KG1 (cell line): Measurements from ENCODE around the gene PHTF2.
"Not testable (repeated sequence)": the region's sequence is repeated elsewhere in the genome, so short reads cannot be mapped to it uniquely, and the experiment has no call there.

Experiments used
- DNase-seq: peaks from one replicate; lab custom pipeline; 2025; lab: John Stamatoyannopoulos, UW

PHTF2 gene

DNA sequence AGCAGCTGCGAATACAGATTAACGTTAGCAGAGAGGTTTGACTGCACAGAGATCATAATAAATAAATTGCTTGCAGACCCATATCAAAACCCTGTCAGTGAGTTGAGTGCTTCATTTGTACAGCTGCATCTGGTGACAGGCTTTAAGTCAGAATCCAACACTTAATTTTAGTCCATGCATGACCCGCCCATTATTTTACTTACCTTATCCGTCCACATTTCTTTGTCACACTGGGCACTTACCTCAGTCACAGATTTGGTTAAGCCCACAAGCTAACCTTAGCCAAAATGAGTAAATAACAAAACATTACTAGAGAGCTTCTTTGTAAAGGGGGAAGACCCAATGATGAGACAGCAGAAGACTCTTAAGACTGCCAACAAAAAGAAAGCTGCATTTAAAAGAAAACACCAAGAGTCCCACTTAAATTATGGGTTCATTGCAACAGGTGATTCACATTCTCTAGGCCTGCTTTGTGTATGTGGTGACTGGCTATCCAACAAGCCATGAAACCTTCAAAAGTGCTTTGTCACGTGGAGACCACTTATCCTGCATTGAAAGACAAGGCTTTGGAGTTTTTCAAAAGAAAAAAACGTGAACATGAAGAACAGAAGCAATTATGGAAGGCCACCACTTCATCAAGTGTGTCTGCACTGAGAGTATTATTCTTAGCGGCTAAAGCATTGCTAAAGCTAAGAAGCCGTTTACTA, 32.2 kb downstream of the PHTF2 start:
- DNase-seq = no peak

DNA sequence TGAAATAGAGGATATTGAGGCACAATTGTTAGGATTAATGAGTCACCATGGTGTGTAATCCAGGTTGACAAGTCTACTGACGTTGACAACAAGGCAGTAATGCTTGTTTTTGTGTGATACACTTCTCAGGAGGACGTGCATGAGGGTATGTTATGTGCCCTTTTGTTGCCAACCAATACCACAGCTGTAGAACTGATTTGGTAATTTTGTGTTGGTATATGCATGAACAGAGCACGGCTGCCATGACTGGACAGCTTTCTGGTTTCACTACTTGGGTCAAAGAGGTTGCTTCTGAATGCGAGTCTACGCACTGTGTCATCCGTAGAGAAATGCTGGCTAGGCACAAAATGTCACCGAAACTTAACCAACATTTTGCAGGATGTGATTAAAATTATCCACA, 32.9 kb downstream of the PHTF2 start:
- DNase-seq = no peak

DNA sequence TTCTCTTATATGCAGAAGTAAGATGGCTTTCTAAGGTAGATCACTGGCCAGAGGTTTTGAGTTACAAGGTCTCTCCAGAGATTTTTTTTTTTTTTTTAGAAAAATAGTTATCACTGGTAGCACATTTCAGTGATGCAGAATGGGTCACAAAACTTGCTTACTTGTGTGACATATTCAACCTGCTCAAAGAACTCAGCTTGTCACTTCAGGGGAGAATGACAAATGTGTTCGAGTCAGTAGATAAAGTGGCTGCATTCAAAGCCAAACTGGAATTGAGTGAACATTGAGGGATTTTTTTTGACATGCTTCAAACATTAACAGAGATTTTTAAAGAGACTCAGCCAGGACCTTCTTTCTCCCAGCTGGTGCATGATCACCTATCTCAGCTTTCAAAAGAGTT, 33.4 kb downstream of the PHTF2 start:
- no peak for DNase-seq

DNA sequence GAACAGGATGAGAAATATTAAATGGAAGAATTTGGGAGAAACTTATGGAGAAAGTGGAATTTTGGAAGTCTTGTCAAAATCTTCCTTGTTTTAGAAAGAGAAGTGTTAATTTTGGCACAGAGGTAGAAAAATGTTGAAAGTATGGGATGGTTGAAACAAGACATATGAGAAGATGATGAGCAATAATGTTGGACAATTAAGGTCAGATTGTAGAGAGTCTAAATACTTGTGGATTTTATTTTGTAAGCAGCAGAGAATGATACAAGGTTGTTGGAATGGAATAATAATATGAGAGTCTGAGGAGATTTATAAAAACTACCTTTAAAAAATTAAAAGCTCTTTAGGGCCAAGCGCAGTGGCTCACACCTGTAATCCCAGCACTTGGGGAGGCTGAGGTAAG, 34.6 kb downstream of the PHTF2 start:
- DNase-seq = no peak

DNA sequence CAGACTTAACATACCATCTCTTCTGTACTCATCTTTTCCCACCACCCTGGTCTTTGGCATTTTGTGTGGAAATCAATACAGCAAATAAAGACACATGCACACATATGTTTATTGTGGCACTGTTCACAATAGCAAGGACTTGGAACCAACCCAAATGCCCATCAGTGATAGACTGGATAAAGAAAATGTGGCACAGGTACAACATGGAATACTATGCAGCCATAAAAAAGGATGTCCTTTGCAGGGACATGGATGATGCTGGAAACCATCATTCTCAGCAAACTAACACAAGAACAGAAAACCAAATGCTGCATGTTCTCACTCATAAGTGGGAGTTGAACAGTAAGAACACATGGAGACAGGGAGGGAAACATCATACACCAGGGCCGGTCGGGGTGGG, 37.9 kb downstream of the PHTF2 start:
- not testable (repeated sequence) for DNase-seq

DNA sequence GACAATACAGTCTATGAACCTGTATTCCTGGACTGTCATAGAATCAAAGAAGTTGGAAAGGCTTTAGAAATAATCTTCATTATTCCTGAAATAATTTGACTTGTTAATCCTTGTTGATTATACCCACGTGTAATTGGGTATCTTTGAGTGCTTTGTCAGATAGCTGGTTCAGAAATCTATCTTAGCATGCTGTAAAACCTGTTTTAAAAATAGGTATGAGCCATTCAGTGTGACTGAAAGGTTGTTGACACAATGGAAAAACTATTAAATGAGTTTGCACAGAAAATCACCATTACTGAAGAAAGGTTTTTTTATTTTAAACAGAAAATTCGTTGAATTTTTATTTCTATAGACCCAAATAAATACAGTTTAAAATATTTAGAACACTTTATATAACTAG, 38.7 kb downstream of the PHTF2 start:
- DNase-seq = no peak

DNA sequence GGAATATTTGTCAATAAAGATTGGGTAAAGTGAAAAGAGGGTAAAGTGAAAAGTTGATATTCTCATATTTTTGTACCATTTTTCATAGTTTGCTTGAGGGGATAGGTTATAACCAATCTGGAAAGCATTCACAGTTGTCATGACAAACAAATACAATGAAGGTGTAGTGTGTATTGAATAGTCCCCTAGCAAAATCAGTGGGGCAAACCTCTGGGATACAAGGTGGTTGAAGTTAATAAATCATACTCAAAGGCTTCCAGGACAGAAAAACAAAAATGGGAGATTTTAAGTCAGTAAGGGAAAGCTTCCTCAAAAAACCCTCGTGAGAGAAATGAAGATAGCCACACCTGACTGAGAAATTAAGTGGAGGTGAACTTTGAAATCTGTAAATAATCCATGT, 39.4 kb downstream of the PHTF2 start:
- DNase-seq = no peak

DNA sequence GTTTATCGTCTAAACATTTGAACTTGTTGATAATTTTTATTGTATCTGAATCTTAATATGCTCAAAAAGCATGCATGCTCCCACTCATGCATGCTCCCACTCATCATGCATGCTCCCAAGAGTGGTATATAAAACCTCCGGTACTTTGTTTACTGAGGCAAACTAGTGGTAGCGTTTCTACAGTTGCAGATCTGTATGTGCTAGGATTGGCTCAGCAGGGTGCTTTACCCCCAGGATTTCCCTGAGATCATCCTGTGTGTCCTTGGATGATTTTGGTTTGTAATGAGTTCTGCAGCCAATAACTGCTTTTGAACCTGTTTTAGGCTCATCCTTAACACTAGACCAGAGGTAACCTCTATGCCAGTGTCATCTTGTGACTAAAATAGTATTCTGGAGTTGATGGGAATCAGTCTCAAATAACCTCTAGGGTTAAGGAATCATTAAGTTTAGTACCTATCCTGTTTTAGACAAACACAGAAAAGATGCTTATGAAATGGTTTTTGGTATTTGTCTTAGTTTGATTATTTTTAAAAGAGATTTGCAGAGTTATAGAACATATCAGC, 40.4 kb downstream of the PHTF2 start:
- no peak for DNase-seq

DNA sequence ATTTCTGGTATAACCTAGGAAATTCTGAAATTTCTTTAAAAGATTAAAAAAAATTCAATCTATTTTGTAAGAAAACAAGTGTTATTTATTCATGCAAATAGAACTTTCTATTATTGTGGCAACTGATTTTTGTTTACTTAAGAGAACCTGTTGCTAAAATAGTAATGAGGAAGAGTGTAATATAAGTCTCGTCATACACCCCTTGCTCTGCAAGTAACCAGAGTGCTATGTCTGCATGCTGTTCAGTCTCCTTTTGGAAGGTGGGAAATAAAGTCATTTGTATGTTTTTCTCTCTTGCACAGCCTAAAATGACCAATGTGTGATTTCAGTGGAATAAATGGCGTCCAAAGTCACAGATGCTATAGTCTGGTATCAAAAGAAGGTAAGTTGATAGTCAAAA, 41.3 kb downstream of the PHTF2 start:
- no peak for DNase-seq

DNA sequence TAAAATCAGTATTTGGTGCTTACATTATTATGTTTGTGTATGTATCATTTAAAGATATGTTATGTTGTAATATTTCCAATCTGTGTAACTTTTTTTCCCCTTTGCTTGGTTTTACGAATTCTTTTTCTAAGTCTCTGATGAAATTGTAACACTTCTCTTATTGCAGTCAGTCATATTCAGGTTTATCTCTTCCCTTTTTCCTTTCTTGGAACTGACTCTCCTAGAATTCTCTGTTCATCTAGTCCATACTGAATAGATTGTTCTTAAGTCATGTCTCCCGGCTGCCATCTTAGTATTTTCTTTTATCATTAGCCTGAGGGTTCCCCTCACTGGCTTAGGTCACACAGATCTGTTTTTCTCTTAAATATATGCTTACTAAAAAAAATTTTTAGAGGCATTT, 44.6 kb downstream of the PHTF2 start:
- no peak for DNase-seq

DNA sequence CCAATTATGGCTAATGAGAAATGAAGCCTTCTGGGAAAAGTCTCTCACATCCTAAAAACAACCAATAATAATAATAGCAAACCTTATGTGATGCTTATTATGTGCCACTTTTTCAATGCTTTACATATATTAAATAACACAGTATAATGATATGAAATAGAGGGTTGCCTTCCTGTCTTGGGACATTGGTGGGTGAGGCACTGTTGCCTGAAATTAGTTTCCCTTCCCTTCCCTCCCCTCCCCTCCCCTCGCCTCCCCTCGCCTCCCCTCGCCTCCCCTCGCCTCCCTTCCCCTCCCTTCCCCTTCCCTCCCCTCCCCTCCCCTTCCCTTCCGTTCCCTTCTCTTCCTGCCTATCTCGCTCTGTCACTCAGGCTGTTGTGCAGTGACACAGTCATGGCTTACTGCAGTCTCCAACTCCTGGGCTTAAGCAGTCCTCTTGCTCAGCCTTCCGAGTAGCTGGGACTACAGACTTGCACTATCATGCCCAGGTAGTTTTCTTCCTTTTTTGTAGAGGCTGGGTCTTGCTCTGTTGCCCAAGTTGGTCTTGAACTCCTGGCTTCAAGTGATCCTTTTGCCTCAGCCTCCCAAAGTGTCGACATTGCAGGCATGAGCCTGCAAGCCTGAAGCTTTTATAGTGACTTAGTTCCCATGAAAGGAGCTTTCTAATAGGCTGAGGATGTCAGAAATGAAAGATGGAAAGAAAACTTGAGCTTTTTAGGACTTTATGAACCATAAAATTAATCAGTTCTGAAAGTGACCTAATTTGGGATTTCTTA, 47.9 kb downstream of the PHTF2 start:
- DNase-seq = no peak

DNA sequence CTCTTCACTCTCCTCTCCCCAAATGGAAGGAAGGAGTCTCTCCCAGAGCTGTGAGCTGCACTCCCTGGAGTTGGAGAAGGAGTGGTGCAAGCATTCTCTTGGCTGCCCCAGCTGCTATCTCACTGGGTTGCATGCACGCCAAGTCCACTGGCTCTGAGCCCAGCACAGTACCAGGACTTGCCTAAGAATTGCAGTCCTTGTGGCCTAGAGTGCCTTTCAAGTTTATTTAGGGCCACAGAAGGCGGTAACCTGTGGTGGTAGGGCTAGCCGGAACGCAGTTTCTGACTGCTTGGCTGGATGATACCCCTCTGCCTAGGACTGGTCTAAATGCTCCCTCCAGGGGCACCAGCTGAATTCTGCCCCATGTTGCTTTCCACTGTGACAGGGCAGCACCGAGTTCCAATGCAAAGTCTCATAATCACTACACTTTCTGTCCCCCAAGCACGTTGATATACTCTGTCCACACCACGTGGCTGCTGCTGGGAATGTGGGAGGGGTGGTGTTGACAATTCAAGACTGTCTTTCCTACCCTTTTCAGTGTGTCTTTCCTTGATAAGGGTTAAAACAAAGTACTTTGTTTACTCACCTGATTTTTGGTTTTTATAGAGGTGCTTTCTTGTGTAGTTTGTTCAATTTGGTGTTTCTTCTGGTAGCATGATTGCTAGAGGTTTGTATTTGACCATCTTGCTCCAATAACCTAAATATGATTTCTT, 57.0 kb downstream of the PHTF2 start:
- DNase-seq = no peak

DNA sequence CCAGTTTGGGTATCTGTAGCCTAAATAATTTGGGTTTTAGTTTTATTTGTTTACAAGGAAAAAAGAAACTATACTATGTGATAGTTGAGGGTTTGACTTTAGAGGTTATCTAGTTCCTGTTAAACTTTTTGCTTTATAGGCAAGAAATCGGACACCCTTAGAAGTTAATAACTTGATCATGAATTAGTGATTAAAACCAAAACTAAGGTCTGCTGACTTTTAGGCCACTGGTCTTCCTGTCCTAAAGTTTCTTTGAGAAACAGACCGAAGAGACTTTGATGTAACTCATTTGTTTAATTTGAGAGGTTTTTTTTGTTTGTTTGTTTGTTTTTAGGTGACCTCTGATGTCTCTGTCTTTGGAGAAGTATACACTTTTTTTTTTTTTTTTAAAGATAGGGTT, 59.7 kb downstream of the PHTF2 start:
- DNase-seq = no peak

DNA sequence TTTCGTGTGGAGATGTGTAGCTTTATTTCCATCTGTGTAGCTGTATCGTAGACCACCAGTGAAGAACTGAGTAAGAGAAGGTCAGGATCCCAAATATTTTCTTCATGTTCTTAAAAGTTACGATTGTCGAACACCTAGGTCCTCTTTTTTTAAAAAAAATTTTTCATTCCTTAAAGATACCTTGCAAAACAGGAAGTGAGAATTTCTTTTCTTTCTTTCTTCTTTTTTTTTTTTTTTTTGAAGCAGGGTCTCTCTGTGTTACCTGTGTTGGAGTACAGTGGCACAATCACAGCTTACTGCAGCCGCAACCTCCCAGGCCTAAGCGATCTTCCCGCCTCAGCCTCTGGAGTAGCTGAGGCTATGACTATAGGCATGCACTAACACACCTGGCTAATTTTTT, 60.8 kb downstream of the PHTF2 start:
- no peak for DNase-seq

DNA sequence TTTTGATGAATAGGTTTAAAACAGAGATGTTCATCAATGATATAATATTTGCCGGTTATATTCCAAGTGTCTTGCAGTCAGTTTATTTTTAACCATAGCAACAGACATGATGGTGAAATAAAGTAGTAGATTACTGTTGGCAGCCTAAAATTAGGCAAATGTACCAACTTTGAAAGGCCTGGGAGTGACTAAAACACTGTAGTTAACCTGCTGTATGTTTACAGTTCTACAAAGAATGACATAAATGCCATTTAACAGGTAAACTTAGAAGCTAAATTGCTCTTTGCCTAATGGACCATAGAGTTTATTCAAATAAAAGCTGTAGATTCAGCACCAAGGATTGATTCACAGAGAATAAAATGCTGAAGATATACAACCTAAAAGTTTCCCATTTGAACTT, 64.1 kb downstream of the PHTF2 start:
- DNase-seq = no peak

DNA sequence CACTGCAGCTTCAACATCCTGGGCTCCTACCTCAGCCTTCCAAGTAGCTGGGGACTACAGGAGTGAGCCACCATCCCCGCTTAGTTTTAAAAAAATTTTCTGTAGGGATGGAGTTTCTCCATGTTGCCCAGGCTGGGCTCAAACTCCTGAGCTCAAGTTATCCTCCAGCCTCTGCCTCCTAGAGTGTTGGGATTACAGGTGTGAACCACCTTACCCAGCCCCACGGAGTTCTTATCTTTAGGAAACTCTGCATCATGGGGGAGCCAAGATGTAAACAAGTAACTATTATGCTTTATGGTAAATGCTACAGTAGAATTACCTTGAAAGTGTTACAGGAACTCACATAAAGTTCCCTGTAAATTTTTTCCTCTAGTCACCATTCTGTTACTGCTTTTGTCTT, 65.3 kb downstream of the PHTF2 start:
- no peak for DNase-seq

DNA sequence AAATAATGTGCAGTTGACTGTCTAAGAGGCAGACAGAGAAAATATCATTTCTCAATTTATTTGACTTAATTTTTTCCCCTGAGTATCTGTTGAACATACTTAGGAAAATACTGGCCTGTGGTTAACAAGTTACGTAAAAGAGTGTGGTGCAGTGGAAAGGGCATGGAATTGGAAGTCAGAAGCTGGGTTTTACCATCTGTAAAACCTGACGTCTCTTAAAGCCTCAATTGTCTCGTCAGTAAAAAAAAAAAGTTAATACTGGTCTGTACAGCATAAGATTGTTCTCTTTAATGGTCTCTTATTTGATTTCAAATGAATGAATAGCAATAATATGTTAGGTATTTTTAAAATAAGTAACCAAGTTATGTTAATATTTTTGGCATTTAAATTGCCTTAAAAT, 67.8 kb downstream of the PHTF2 start:
- no peak for DNase-seq

DNA sequence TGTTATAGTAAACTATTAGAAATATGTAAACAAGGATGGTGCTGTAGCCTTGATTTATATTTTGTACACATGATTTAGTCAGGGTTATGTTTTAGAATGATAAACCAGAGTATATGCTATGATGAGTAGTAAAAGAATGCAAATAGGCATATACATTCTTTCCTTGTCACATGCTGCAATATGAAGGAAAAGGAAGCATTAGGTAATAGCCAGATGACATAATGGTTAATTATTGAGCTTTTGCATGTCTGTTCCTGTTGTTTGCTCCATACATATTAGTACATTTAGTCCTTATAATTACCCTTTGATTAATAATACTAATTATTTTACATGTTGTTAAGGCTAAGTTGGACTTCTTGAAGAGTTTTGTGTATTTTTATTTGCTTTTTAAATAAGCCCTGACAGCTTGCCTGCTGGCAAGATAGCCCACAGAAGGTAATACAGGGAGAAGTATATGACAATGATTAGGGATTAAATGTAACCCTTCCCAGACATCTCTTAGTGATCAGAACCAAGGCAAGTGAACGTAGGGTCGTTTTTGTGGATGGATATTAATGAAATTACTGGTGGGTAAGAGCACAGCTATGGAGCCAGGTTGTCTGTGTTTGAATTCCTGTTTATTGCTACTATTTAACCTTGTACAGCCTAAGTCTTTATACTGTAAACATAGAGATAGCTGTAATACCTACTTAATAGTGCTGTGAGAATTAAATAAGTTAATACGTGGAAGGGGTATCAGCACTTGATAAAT, 68.4 kb downstream of the PHTF2 start:
- DNase-seq = no peak

DNA sequence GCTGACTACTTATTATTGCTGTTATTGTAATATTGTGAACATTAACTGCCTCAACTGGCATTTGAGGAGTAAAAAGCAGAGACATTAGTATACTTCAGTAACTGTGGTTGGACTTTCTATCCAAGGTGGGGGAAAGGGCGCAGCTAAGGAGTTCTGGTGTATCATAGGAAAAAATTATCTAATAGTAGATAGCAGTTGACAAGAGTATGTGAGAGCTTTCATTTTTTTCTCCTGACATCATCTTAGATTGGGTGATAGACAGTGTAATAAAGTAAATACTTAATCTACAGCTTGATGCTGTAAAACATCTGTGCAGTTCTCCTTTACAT, 68.9 kb downstream of the PHTF2 start:
- no peak for DNase-seq

DNA sequence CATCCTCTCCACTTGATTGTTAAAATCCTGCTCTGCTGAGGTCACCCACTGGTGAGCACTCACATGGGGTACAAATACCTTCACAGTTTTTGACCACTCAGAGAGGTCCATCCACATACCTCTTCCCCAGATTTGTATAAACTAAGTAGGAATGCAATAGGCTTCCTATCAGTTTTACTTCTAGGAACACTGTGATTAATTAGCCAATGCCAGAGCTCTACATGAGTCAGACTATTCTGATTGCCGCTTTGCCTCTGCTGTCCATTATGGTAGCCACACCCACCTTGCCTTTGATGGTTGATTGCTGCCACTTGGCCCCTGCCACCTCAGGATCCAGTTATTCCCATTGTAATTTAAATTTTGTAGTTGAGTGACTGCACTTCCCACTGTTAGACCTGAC, 73.7 kb downstream of the PHTF2 start:
- not testable (repeated sequence) for DNase-seq

DNA sequence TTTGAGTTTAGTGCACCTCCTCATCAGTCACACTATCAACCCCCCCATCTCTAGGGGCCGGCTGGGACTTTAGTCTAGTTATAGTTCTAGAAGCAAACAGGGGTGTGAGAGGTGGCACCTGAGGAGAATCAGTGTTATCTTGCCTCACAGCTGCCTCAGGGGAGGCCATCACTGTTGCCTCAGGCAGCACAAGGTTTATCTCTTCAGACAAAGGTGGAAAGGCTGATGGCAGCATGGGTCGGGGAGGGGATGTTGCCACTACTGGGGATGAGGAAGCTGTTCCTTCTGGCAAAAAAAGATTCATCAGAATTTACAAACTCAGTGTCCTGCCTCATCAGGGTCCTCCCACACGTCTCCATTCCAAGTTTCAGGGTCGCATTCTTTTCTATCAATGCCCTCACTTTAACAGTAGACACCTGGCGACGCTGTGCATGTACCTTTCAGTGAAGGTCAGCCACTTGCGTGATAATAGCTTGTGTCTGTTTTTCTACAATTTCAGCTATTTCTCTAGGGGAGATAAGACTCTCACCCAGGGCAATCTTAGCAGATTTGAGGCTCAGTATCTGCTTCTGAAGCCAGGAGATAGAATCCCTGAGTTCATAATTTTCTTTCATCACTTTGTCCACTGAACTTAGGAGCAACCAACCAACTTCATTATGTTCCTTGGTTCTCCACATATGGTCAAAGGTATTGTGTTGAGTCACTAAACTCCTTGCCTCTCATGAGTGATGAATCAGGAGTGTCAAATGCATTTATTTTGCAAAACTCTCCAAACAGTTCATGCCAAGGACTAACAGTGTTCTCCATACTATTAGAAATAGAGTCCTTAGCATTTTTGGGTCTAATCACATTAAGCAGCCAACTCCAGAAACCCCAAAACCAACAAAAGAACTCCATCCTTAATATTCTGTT, 75.1 kb downstream of the PHTF2 start:
- DNase-seq = not testable (repeated sequence)
